ENCODE measurements around the gene VPS4A.

DNA sequence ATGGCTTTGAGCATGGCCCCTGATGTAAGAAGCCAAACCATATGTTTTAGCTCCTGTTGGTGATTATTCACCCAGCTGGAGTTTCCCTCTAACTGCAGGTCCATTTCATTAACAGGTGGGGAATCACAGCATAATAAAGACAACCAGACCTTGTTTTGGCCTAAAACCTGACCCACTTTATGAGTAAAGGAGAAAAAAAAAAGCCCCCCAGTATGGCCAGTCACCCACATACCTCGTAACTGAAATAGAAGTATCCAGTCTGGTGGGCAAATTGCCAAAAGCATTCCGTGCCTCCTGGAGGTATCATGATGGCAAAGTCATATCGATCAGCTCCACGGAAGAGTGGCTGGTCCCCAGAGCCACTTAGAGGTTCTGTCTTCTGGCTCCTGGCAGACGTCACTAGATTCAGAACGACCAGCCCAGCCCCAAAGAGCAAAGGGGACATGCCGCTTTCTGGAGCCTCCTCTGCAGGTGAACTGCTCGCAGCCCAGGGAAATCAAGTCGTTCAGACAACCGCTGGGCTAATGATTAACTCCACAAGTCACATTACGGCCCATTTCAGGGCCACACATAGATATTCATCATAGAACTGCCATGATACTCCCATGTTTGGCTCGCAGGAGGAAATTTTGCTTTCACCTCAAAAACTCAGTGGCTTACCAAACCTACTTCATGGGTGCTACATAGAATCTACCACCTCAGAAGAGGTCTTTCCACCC, 40.3 kb downstream of the VPS4A start, which contains the start of gene TMED6:
- TF ChIP-seq EZH2 (IDR thresholded peaks at IDR 0.05): no peak
- TF ChIP-seq POLR2AphosphoS5 (IDR thresholded peaks at IDR 0.05; ENCODE audit: borderline replicate concordance, low read depth, low read length): no peak

Measured in SK-N-MC (cell line).